ENCODE results near the gene EFHC1. TPM values are rescaled to one million over a fixed set of nuclear protein-coding genes. Genes with fewer than 3 reads are reported as not detected.

EFHC1 gene
- total and polyA plus RNA-seq, 2 of the 13 experiments (the other 11 are each of a cell fraction or from before 2014, with no cell fraction given): 23.4 to 29.5 TPM

GRCh38 chr6:52419809-52420667, at the start of gene EFHC1 (continued):
- TF ChIP-seq ZNF276 (CRISPR knock-in tag; IDR thresholded peaks at IDR 0.05; ENCODE audit: low read depth): peak; percentile 89; the same call in 1 of the 2 replicates
- TF ChIP-seq MTF1 (CRISPR knock-in tag; IDR thresholded peaks at IDR 0.05): no peak
- no peak for TF ChIP-seq SIX1 (CRISPR knock-in tag; IDR thresholded peaks at IDR 0.05; ENCODE audit: borderline replicate concordance)
- no peak for TF ChIP-seq ZNF24 (IDR thresholded peaks at IDR 0.05)
- no peak for TF ChIP-seq NFIC (IDR thresholded peaks at IDR 0.05; ENCODE audit: low read length)
- TF ChIP-seq KLF15 (CRISPR knock-in tag; IDR thresholded peaks at IDR 0.05; ENCODE audit: borderline replicate concordance): peak; percentile 73; the same call in 1 of the 2 replicates
- TF ChIP-seq KLF11 (CRISPR knock-in tag; IDR thresholded peaks at IDR 0.05): no peak
- peak; percentile 54; the same call in 1 of the 2 replicates for TF ChIP-seq AKAP8 (CRISPR knock-in tag; IDR thresholded peaks at IDR 0.05)
- TF ChIP-seq HNF4A (CRISPR knock-in tag; IDR thresholded peaks at IDR 0.05): peak; percentile 3; the same call in 1 of the 2 replicates
- peak; percentile 53 for TF ChIP-seq AGO1 (IDR thresholded peaks at IDR 0.05; ENCODE audit: low read depth, low read length, poor library complexity, severe bottlenecking)
- TF ChIP-seq STAT6 (CRISPR knock-in tag; IDR thresholded peaks at IDR 0.05; ENCODE audit: borderline replicate concordance): peak; percentile 71; the same call in 1 of the 2 replicates
- TF ChIP-seq REST (IDR thresholded peaks at IDR 0.05; ENCODE audit: borderline replicate concordance in 1 of 2, low read depth in 1 of 2, low read length in 2 of 2): peak in 1 of 2 experiments; percentile 66; a peak in 1 of 4 replicates
- peak; percentile 45; the same call in 1 of the 2 replicates for TF ChIP-seq AHDC1 (CRISPR knock-in tag; IDR thresholded peaks at IDR 0.05; ENCODE audit: borderline replicate concordance)
